Central memory CD8-positive, alpha-beta T cell (primary cell): ENCODE results near the gene ITGA11.

Experiments used
- ATAC-seq: fragments of 150-1000 bp; cut with Tn5 transposase; replicated peaks from 2 replicates; pipeline ENCODE4 v1.10.0; 2022; ENCODE audit warnings: mild to moderate bottlenecking, moderate FRiP score, moderate number of reproducible peaks; ENCODE audit not compliant: poor library complexity, severe bottlenecking; ENCODE audit errors: extremely low read depth
- DNase-seq, 2 donors: peaks; one replicate each; pipeline ENCODE4 v3.0.0; 2021; ENCODE audit warnings: low spot score in 2 of 2
- H3K27ac Mint-ChIP-seq: one replicate; pipeline ENCODE4 v1.8.0; 2022; ENCODE audit warnings: low read depth, mild to moderate bottlenecking, moderate library complexity, mixed read lengths
- H3K27me3 Mint-ChIP-seq: one replicate; pipeline ENCODE4 v1.8.0; 2022; ENCODE audit warnings: mixed read lengths
- H3K36me3 Mint-ChIP-seq: one replicate; pipeline ENCODE4 v1.8.0; 2022; ENCODE audit warnings: mild to moderate bottlenecking, moderate library complexity, mixed read lengths; ENCODE audit not compliant: insufficient read depth
- H3K4me1 Mint-ChIP-seq: one replicate; pipeline ENCODE4 v1.8.0; 2022; ENCODE audit warnings: mixed read lengths
- H3K4me3 Mint-ChIP-seq: one replicate; pipeline ENCODE4 v1.8.0; 2022; ENCODE audit warnings: mild to moderate bottlenecking, moderate library complexity, mixed read lengths
- H3K9me3 Mint-ChIP-seq: one replicate; pipeline ENCODE4 v1.8.0; 2022; ENCODE audit warnings: mixed read lengths

ITGA11 gene

DNA sequence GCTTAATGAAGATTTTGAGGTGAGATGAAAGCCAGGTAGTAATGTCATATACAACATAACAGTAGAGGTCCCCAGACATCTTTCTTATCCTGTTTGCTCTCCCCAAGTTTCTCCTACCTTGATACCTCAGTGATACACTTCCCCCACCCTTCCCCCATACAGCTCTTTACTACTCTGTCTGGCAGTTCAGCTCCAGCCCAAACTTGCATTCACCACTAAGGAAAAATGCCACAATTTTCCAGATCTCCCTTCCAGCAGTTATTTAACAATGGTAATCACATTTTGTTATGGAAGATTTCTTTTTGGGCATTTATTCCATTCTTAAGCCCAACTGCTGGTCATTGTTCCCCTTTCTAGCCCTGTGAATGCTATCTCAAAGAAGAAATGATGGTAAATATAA lies 34.9 kb upstream of the ITGA11 start:
- no peak overlapping the region for H3K27ac Mint-ChIP-seq
- ATAC-seq (no peak), DNase-seq (no peak)
- H3K4me1 Mint-ChIP-seq: no peaks in the 10 kb centered on the region
- H3K36me3 Mint-ChIP-seq: no peaks in the 10 kb centered on the region
- peaks cover 49% of the 10 kb centered on the region for H3K27me3 Mint-ChIP-seq
- no peak overlapping the region for H3K4me3 Mint-ChIP-seq
- no peaks in the 10 kb centered on the region for H3K9me3 Mint-ChIP-seq

DNA sequence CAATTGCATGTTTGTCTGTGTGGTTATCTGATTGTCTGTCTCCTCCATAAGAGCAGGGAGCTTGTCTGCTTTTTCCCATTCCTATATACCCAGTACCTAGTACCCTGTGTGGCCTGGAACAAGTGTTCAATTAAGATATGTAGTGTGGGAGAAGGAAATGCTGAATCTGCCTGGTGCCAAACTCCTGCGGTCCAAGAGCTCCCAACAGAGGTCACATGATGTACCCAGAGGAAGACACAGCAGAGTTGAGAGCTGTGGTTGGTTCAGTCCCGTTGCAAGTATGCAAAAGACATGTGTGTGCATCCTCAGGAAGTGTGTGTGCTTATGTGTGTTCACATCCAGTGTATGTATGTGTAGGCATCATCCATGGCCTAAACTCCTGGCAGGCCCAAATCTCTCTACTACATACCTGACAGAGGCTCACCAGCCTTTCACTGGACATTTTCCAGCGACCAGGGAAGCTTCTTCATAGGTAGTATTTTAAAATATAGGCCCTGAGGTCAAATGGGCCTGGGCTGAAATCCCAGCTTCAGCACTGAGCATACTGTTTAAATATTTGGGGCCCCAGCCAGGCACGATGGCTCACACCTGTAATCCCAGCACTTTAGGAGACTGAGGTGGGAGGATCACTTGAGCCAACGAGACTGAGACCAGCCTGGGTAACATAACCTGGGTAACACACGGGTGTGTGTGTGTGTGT lies 34.0 kb upstream of the ITGA11 start:
- ATAC-seq (no peak), DNase-seq (no peak)
- Mint-ChIP-seq H3K9me3 (no peaks in the 10 kb centered on the region), H3K4me3 (no peak overlapping the region), H3K4me1 (no peaks in the 10 kb centered on the region), H3K27me3 (peaks cover 49% of the 10 kb centered on the region), H3K27ac (no peak overlapping the region), H3K36me3 (no peaks in the 10 kb centered on the region)

DNA sequence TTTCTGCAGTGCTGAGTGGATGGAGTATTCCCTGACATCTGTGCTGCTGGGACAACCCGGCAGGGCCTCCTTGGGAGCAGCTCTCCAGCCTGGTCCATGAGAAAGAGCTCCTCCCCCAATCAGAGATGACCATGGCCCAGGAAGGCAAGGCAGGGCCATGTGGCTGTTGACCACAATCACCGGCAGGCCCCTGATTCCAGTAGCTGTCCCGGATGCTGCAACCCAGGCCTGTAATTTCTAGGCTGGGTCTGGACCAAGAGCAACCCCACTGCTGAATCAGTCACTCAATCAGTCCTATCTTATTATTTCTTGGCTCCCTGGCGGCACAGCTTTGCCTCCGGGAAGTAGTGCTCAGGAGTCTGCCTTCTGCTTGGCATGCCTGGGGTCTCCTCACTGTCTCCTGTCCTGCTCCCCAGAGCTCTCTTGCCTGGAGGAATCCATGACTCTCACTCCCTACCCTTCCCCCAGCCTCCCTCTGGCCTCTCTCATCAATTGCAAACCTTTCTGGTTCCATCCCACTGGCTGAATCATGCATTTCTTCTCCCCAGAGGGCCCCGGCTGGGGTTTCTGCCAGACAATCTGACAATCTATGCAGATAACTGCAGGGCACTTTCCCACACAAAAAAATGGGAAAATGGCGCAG lies 32.6 kb upstream of the ITGA11 start:
- Mint-ChIP-seq H3K27me3 (peaks cover 51% of the 10 kb centered on the region), H3K27ac (no peak overlapping the region), H3K9me3 (no peaks in the 10 kb centered on the region), H3K4me3 (no peak overlapping the region), H3K36me3 (no peaks in the 10 kb centered on the region), H3K4me1 (no peaks in the 10 kb centered on the region)
- no peak for ATAC-seq
- DNase-seq: no peak

DNA sequence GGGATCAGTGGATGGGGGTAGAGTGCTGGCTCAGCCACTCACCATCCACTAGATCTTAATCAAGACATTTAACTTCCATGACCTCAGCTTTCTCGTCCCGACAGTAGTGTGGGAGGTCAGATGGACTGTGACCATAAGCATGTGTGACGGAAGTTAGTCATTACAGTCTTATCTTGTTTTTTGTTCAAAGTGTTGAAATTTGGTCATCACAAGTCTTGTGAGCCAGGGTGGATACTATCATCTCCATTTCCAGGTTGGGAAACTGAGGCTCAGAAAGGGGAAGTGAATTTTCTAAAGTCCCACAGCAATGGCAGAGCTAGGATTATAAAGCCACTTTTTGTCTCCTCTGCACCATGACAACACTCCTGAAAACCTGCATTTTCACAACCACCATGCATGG lies 32.0 kb upstream of the ITGA11 start:
- H3K4me3 Mint-ChIP-seq: no peak overlapping the region
- H3K27me3 Mint-ChIP-seq: peaks cover 51% of the 10 kb centered on the region
- no peaks in the 10 kb centered on the region for H3K9me3 Mint-ChIP-seq
- no peak for ATAC-seq
- H3K27ac Mint-ChIP-seq: no peak overlapping the region
- no peak for DNase-seq
- H3K4me1 Mint-ChIP-seq: no peaks in the 10 kb centered on the region
- no peaks in the 10 kb centered on the region for H3K36me3 Mint-ChIP-seq

DNA sequence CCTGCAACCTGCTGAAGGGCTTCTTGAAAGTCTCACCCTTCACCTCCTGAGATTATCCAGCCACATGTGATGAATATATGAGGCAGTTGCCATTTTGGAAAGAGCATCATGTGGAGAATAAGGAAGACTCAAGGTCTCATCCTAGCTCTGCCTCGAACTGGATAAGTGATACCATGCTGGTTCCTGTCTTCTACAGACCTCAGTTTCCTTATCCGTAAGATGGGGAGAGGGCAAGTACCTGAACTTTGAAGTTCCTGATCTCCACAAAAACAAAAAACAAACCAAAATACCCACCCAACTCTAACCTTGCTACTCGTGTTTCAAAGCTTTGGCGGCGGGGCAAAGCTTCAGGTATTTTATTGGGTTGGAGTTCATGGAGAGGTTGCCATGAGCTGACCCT lies 31.5 kb upstream of the ITGA11 start:
- DNase-seq (no peak), ATAC-seq (no peak)
- Mint-ChIP-seq H3K27ac (no peak overlapping the region), H3K4me1 (no peaks in the 10 kb centered on the region), H3K9me3 (no peaks in the 10 kb centered on the region), H3K36me3 (no peaks in the 10 kb centered on the region), H3K4me3 (no peak overlapping the region), H3K27me3 (peaks cover 51% of the 10 kb centered on the region)

DNA sequence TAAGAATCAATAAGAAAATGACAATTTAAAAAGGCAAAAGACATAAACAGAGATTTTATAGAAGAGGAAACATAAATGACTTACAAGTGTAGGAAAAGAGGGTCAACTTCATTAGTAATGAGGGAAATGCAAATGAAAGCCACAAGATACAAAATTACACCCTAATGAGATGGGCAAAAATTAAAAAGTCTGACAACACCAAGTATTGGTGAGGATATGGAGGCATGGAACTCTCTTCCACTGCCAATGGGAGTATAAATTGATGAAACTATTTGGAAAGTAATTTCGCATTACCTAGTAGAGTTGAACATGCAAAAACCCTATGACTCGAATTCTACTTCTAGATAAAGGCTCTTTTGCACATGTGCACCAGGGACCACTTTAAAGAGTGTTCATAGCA lies 28.2 kb upstream of the ITGA11 start:
- Mint-ChIP-seq H3K4me1 (no peaks in the 10 kb centered on the region), H3K36me3 (no peaks in the 10 kb centered on the region), H3K4me3 (no peak overlapping the region), H3K9me3 (no peaks in the 10 kb centered on the region), H3K27me3 (peaks cover 36% of the 10 kb centered on the region), H3K27ac (no peak overlapping the region)
- no peak for ATAC-seq
- DNase-seq: no peak

DNA sequence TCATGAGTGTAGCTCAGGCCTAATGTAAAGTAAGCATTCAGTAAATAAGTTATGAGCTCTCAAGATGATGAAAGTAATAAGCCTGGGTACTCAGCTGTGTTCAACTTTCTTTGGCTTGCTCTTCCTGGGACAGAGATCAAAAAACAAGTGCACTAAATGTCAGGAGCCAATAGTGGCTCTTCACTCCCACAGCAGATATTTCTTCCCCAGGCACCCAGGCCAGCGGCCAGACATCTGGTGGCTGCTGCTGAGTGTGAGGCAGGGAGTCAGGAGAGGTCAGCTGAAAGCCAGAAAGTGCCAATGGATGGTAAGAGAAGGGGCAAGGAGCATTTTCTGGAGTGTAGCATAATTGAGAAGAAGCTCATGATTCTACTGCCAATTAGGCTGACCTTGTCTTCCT lies 18.2 kb upstream of the ITGA11 start:
- ATAC-seq: no peak
- H3K27me3 Mint-ChIP-seq: peaks cover 95% of the 10 kb centered on the region

DNA sequence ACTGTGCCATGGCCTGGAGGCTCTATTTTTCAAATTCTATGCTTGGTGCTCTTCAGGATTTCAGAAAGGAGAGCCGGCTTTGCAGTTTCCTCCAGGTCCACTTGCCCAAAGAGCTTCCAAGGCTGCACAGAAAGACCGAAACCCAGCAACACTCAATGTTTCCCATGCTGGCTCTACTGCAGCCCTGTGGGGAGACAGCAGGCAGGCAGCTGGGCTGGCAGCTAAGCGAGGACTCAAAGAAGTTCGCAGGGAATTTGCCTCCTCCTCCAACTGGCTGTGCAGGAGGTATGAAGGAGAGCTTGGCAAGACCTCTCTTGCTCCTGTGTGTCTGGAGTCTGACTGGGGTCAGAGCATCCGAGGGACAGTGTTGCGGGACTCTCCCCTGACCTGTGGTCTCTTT lies 17.4 kb upstream of the ITGA11 start:
- Mint-ChIP-seq H3K36me3 (peaks cover 3% of the 10 kb centered on the region), H3K9me3 (no peaks in the 10 kb centered on the region), H3K27ac (no peak overlapping the region), H3K4me3 (no peak overlapping the region), H3K4me1 (no peaks in the 10 kb centered on the region), H3K27me3 (peaks cover 95% of the 10 kb centered on the region)
- DNase-seq (no peak), ATAC-seq (no peak)

More for the DNA sequence above, 18.2 kb upstream of the ITGA11 start:
- Mint-ChIP-seq H3K4me3 (no peak overlapping the region), H3K9me3 (no peaks in the 10 kb centered on the region), H3K27ac (no peak overlapping the region), H3K4me1 (no peaks in the 10 kb centered on the region), H3K36me3 (peaks cover 3% of the 10 kb centered on the region)
- DNase-seq: no peak

DNA sequence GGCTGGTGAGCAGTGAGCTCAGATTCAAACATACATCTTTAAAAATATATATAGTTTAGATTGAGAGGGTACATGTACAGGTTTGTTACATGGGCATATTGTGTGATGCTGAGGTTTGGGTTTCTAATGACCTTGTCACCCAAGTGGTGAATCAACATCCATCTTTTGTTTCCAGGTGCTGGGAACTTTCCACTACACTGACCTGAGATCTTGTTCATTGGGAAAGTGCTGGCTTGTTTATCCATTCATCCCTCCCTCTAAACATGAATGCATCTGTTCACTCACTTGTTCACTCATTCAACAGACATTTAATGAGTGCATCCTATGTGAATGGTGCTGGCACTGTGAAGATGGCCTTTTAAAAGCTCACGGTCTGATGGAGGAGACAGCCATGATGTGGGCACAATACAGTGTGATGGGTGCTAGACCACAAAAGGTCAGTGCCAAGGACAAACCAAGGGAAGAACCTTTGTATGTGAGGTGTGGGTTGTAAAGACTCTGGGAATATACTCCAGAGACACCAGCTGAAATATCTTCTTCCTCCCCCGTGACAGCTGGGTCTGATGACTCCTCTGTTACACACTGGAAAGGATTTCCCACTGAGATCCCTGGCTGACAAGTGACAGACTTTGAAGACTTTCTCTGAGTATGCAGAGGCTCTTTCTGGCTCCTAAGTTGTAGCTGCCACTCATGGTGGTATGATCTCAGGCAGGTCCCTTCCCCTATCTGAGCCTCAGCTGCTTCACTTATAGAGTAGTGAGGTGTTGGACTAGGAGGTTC lies 16.2 kb upstream of the ITGA11 start:
- ATAC-seq: no peak
- DNase-seq: no peak
- Mint-ChIP-seq H3K4me1 (no peaks in the 10 kb centered on the region), H3K9me3 (no peaks in the 10 kb centered on the region), H3K27ac (no peak overlapping the region), H3K4me3 (no peak overlapping the region), H3K27me3 (peaks cover 91% of the 10 kb centered on the region), H3K36me3 (peaks cover 3% of the 10 kb centered on the region)

DNA sequence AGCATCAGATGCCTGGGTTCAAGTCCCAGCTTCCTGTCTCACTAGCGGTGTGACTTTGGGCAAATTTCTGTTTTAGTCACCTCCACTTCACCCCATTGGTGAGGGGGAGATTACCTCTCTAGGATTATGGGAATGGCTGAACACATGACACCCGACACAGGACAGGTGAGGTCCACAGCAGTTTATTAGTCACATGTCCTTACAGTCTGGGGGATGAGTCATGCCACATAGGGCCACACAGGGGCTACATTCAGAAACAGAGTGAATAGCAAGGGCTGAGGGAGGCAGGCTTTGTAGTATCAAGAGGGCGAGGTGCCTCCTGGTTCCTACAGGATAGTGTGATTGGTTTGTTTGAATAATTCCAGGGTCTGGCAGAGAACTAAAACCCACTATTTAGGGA lies 15.2 kb upstream of the ITGA11 start:
- Mint-ChIP-seq H3K27ac (no peak overlapping the region), H3K27me3 (peaks cover 88% of the 10 kb centered on the region), H3K4me1 (no peaks in the 10 kb centered on the region), H3K36me3 (peaks cover 3% of the 10 kb centered on the region), H3K9me3 (no peaks in the 10 kb centered on the region), H3K4me3 (no peak overlapping the region)
- DNase-seq: no peak
- no peak for ATAC-seq

DNA sequence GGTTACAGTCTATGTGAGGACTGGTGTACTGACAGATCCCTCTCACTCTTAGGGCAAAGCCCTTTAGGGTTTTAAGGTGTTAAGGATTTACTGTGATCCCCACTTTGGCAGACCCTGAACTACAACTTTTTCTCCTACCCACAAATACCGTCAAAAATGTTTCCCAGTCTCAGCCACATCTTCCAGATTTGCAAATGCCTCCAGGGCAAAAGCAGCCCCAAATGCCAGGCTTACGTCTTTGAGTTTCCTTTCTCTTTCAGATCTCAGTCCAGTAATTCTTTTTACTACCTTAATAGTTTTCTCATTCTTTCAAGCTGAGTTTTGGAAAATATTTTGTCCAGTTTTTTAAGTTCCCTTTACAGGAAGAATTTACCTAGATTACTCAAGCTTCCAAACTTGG lies 13.4 kb upstream of the ITGA11 start:
- Mint-ChIP-seq H3K36me3 (peaks cover 3% of the 10 kb centered on the region), H3K27ac (no peak overlapping the region), H3K4me1 (no peaks in the 10 kb centered on the region), H3K4me3 (no peak overlapping the region), H3K9me3 (no peaks in the 10 kb centered on the region), H3K27me3 (peaks cover 88% of the 10 kb centered on the region)
- DNase-seq (no peak), ATAC-seq (no peak)

DNA sequence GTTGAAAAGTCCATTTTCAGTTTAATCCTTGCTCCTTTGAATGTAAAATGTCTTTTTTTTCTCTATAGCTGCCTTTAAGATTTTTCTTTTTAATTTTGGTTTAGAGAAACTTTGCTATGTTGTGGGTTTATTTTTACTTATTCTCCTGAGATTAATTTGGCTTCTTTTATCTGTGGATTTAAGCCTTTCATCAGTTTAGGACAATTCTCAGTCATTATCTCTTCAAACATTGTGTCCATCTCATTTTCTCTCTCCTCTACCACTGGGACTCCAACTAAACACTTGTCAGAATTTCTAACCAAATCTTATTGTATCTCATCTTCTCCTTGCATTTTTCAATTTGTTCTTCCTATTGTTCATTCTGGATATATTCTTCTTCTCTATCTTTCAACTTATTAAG lies 12.4 kb upstream of the ITGA11 start:
- no peak overlapping the region for H3K27ac Mint-ChIP-seq
- DNase-seq (no peak), ATAC-seq (no peak)
- peaks cover 88% of the 10 kb centered on the region for H3K27me3 Mint-ChIP-seq
- peaks cover 3% of the 10 kb centered on the region for H3K36me3 Mint-ChIP-seq
- H3K9me3 Mint-ChIP-seq: no peaks in the 10 kb centered on the region
- no peaks in the 10 kb centered on the region for H3K4me1 Mint-ChIP-seq
- no peak overlapping the region for H3K4me3 Mint-ChIP-seq

DNA sequence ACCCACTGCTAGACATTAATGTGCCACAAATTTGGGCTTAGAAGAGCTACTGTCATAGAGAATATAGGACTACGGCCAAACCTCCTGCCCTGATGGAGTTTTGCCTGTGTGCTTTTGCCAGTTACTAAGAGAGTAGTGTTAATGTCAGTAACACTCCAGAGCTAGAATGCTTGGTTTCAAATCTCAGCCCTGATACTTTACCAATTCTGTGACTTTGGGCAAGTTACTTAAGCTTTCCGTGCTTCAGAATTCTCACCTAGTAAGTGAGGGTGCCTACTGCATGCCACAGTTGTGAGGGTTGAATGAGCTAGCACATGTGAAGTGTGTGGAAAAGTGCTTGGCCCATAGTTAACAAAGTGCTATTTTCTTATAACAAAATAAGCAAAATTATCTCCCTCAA lies 10.9 kb upstream of the ITGA11 start:
- no peaks in the 10 kb centered on the region for H3K9me3 Mint-ChIP-seq
- no peak overlapping the region for H3K27ac Mint-ChIP-seq
- DNase-seq (no peak), ATAC-seq (no peak)
- H3K4me3 Mint-ChIP-seq: no peak overlapping the region
- H3K4me1 Mint-ChIP-seq: no peaks in the 10 kb centered on the region
- H3K27me3 Mint-ChIP-seq: peaks cover 92% of the 10 kb centered on the region
- no peaks in the 10 kb centered on the region for H3K36me3 Mint-ChIP-seq
